ENCODE data around the gene SPDYE5. TPM values are rescaled to one million over a fixed set of nuclear protein-coding genes. Genes with fewer than 3 reads are reported as not detected.
"Not testable (repeated sequence)": the region's sequence is repeated elsewhere in the genome, so short reads cannot be mapped to it uniquely, and the experiment has no call there.

SPDYE5 gene, protein sequence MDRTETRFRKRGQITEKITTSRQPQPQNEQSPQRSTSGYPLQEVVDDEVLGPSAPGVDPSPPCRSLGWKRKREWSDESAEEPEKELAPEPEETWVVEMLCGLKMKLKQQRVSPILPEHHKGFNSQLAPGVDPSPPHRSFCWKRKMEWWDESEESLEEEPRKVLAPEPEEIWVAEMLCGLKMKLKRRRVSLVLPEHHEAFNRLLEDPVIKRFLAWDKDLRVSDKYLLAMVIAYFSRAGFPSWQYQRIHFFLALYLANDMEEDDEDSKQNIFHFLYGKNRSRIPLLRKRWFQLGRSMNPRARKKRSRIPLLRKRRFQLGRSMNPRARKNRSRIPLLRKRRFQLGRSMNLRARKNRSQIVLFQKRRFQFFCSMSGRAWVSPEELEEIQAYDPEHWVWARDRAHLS
- not detected for total RNA-seq

DNA sequence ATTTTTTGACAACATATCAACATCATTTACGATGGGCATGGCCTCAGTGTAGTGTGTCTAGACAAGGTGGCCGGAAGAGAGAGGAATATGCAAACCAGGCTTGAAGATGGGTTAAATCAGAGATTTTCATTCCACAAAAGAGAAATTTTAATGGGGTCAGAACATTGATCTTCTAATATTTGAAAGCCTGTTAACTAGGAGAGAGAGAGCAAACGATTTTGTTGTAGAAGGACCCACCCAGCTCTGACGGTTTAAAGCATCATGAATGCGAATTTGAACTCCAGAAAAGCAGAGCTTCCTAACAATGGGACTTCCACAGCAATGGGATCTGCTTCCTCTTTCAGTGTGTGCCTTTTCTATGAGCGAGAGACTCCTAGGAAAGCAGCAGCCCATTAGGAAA lies at the start of gene SPDYE5:
Gene SPDYE5 (plus strand): TSS at position 301 of the 400 bp plus-strand sequence. CDS start 1,728 bp downstream, outside the sequence.
- H3K4me1 ChIP-seq (ENCODE audit: control insufficient read depth in 3 of 3, insufficient read depth in 3 of 3, low read length in 3 of 3); H3K9me3 ChIP-seq (ENCODE audit: control insufficient read depth in 3 of 3, low read length in 3 of 3); H3K27me3 ChIP-seq (ENCODE audit: control insufficient read depth in 3 of 3, insufficient read depth in 3 of 3, low read length in 3 of 3); H3K36me3 ChIP-seq (ENCODE audit: control insufficient read depth in 3 of 3, insufficient read depth in 3 of 3, low read length in 3 of 3); H3K4me3 ChIP-seq (ENCODE audit: low read length in 3 of 3); H3K9ac ChIP-seq (ENCODE audit: low read depth in 1 of 3, low read length in 3 of 3); H3K27ac ChIP-seq (ENCODE audit: low read depth, low read length): not testable (repeated sequence)

DNA sequence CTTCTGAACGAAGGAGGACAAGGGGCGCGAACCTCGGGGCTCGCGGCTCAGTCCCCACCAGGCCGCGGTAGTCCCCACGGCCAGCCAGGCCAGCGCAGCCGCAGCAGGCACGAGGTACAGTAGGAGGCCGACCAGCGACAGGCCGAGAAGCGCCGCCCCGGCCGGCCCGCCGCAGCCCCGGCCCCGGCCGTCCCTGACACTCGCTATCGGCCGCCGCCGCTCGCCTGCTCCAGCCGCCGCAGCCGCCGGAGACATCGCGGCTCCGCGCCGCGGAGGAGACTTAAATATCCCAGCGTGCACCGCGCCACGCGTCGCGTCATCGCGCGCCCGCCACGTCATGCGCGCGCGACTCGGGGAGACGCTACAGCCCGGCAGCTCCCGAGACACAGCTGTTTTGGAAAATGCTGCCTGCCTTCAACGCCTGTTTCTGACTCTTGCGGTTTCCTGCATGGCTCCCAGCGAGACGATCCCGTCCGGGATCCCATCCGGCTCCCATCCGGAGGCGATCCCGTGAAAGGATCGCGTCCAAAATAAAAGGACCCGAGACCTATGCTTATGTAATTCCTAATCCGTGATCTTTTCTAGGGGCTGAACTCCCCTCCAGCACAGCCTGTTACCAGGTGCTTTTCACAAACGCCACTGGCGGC lies 49.5 kb upstream of the SPDYE5 start:
- not testable (repeated sequence) for H3K9me3 ChIP-seq (ENCODE audit: control insufficient read depth in 3 of 3, low read length in 3 of 3); H3K4me1 ChIP-seq (ENCODE audit: control insufficient read depth in 3 of 3, insufficient read depth in 3 of 3, low read length in 3 of 3); H3K27me3 ChIP-seq (ENCODE audit: control insufficient read depth in 3 of 3, insufficient read depth in 3 of 3, low read length in 3 of 3)
- H3K27ac ChIP-seq (ENCODE audit: low read depth, low read length): peak overlapping the region; percentile 81
- peak overlapping the region; percentile 68 to 81 (median 80) for H3K9ac ChIP-seq (ENCODE audit: low read depth in 1 of 3, low read length in 3 of 3)
- H3K36me3 ChIP-seq (ENCODE audit: control insufficient read depth in 3 of 3, insufficient read depth in 3 of 3, low read length in 3 of 3): peaks cover 13 to 25% (median 19%) of the 10 kb centered on the region in 3 donors
- peak overlapping the region; percentile 61 to 77 (median 72) for H3K4me3 ChIP-seq (ENCODE audit: low read length in 3 of 3)

DNA sequence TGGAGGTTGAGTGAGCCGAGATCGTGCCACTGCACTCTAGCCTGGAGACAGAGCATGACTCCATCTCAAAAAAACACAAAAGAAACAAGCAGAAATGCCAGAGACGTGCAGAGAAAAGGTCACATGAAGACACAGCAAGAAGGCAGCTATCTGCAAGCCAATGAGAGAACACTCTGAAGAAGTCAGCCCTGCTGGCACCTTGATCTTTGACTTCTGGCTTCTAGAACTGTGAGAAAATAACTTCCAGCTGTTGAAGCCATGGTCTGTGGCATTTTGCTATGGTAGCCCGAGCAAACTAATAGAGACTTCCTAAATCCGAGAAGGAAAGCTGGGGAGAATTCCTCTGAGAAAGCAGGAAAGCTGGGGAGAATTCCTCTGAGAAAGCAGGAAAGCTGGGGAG lies 42.2 kb upstream of the SPDYE5 start:
- not testable (repeated sequence) for H3K36me3 ChIP-seq (ENCODE audit: control insufficient read depth in 3 of 3, insufficient read depth in 3 of 3, low read length in 3 of 3); H3K9me3 ChIP-seq (ENCODE audit: control insufficient read depth in 3 of 3, low read length in 3 of 3); H3K27me3 ChIP-seq (ENCODE audit: control insufficient read depth in 3 of 3, insufficient read depth in 3 of 3, low read length in 3 of 3); H3K4me1 ChIP-seq (ENCODE audit: control insufficient read depth in 3 of 3, insufficient read depth in 3 of 3, low read length in 3 of 3); H3K4me3 ChIP-seq (ENCODE audit: low read length in 3 of 3); H3K9ac ChIP-seq (ENCODE audit: low read depth in 1 of 3, low read length in 3 of 3); H3K27ac ChIP-seq (ENCODE audit: low read depth, low read length)

DNA sequence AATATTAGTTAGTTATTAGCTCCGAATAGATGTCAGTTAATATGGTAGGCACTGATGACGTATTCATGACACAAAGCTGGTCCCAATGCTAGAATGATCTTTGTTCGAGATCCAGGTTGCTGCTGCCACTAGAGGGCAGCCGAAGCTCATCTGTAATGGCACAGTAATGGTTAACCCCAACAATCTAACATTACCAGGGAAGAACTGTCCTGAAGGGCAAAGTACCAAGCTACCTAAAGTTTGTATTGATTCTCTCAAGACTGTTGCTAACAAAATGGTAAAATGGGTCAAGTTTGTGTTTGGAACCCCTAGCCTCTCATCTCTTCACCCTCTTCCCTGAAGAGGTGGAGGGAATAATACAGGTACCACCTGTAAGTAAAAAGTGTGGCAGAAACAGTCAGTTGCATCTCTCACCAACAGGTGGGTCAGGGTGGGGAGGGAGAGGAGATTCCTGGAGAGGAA lies 39.6 kb upstream of the SPDYE5 start:
- not testable (repeated sequence) for H3K27ac ChIP-seq (ENCODE audit: low read depth, low read length); H3K9ac ChIP-seq (ENCODE audit: low read depth in 1 of 3, low read length in 3 of 3); H3K9me3 ChIP-seq (ENCODE audit: control insufficient read depth in 3 of 3, low read length in 3 of 3); H3K27me3 ChIP-seq (ENCODE audit: control insufficient read depth in 3 of 3, insufficient read depth in 3 of 3, low read length in 3 of 3); H3K36me3 ChIP-seq (ENCODE audit: control insufficient read depth in 3 of 3, insufficient read depth in 3 of 3, low read length in 3 of 3); H3K4me3 ChIP-seq (ENCODE audit: low read length in 3 of 3); H3K4me1 ChIP-seq (ENCODE audit: control insufficient read depth in 3 of 3, insufficient read depth in 3 of 3, low read length in 3 of 3)

DNA sequence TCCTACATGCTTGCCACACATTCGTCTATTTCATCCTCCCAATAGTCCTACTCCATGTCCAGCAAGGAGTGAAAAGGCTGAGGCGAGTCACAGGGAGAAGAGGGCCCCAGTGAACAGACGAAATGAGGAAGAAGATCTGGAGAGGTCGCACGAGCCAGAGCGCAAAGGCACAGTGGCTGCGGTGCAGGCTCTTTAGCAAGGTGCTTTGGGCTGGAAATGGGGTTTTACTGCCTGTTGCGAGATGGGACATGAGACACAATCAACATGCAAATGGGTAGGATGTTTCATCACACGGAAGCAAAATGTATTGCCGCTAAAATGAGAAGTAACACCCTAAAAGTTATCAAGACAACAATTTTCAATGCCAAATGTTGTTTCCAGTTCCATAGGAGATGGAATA lies 35.7 kb upstream of the SPDYE5 start:
- H3K36me3 ChIP-seq (ENCODE audit: control insufficient read depth in 3 of 3, insufficient read depth in 3 of 3, low read length in 3 of 3); H3K27me3 ChIP-seq (ENCODE audit: control insufficient read depth in 3 of 3, insufficient read depth in 3 of 3, low read length in 3 of 3); H3K9ac ChIP-seq (ENCODE audit: low read depth in 1 of 3, low read length in 3 of 3); H3K27ac ChIP-seq (ENCODE audit: low read depth, low read length); H3K4me1 ChIP-seq (ENCODE audit: control insufficient read depth in 3 of 3, insufficient read depth in 3 of 3, low read length in 3 of 3); H3K9me3 ChIP-seq (ENCODE audit: control insufficient read depth in 3 of 3, low read length in 3 of 3); H3K4me3 ChIP-seq (ENCODE audit: low read length in 3 of 3): not testable (repeated sequence)

DNA sequence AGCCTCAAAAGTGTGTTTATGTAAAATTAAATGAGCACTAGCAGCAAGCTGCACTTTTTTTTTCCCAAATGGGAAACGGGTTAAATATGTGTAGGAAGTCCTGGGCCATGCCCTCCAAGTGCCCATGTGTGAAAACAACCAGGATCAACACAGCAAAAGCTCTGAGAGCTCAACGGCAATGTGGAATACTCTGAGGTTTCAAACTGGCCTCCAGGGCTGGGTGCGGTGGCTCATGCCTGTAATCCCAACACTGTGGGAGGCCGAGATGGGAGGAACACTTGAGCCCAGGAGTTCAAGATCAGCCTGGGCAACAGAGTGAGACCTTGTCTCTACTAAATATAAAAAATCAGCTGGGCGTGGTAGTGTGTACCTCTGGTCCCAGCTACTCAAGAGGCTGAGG lies 34.1 kb upstream of the SPDYE5 start:
- not testable (repeated sequence) for H3K9me3 ChIP-seq (ENCODE audit: control insufficient read depth in 3 of 3, low read length in 3 of 3); H3K9ac ChIP-seq (ENCODE audit: low read depth in 1 of 3, low read length in 3 of 3); H3K27me3 ChIP-seq (ENCODE audit: control insufficient read depth in 3 of 3, insufficient read depth in 3 of 3, low read length in 3 of 3); H3K36me3 ChIP-seq (ENCODE audit: control insufficient read depth in 3 of 3, insufficient read depth in 3 of 3, low read length in 3 of 3); H3K27ac ChIP-seq (ENCODE audit: low read depth, low read length); H3K4me3 ChIP-seq (ENCODE audit: low read length in 3 of 3); H3K4me1 ChIP-seq (ENCODE audit: control insufficient read depth in 3 of 3, insufficient read depth in 3 of 3, low read length in 3 of 3)

DNA sequence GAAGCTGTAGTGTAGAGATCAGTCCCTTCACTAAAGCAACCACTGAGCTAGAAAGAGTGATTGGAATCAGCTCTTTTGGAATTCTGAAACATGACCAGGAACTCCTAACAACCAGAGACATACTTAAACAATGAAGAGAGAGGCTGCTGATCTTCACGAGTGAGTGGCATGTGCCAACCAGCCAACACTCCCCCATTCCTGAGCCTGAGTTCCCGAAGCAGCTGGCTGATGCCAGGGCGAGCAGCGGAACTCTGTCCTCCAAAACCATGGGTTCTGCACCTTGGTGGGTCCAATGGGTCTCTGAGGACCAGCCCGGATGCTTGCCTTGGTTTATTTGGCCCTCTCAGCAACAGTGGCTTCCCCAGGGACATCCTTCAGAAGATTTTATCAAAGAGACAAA lies 31.6 kb upstream of the SPDYE5 start:
- not testable (repeated sequence) for H3K9me3 ChIP-seq (ENCODE audit: control insufficient read depth in 3 of 3, low read length in 3 of 3)

DNA sequence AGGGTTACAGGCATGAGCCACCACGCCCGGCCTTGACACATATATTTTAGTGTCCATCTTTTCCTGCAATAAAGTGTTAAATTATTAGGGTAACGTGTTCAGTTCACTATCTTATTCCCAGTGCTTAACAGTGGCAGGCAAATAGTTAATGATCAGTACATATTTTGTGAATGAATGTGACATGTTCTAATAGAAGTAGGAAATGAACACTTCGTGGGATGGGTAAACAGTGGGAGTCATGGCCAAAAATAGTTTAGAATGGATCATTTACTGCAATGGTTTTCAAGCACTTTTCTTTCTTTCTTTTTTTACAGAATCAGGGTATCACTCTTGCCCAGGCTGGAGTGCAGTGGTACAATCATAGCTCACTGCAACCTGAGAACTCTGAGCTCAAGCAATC lies 22.0 kb upstream of the SPDYE5 start:
- H3K9me3 ChIP-seq (ENCODE audit: control insufficient read depth in 3 of 3, low read length in 3 of 3); H3K9ac ChIP-seq (ENCODE audit: low read depth in 1 of 3, low read length in 3 of 3); H3K36me3 ChIP-seq (ENCODE audit: control insufficient read depth in 3 of 3, insufficient read depth in 3 of 3, low read length in 3 of 3); H3K27me3 ChIP-seq (ENCODE audit: control insufficient read depth in 3 of 3, insufficient read depth in 3 of 3, low read length in 3 of 3); H3K27ac ChIP-seq (ENCODE audit: low read depth, low read length); H3K4me3 ChIP-seq (ENCODE audit: low read length in 3 of 3); H3K4me1 ChIP-seq (ENCODE audit: control insufficient read depth in 3 of 3, insufficient read depth in 3 of 3, low read length in 3 of 3): not testable (repeated sequence)

More for the DNA sequence above, 31.6 kb upstream of the SPDYE5 start:
- not testable (repeated sequence) for H3K9ac ChIP-seq (ENCODE audit: low read depth in 1 of 3, low read length in 3 of 3); H3K4me3 ChIP-seq (ENCODE audit: low read length in 3 of 3); H3K27ac ChIP-seq (ENCODE audit: low read depth, low read length); H3K36me3 ChIP-seq (ENCODE audit: control insufficient read depth in 3 of 3, insufficient read depth in 3 of 3, low read length in 3 of 3); H3K4me1 ChIP-seq (ENCODE audit: control insufficient read depth in 3 of 3, insufficient read depth in 3 of 3, low read length in 3 of 3); H3K27me3 ChIP-seq (ENCODE audit: control insufficient read depth in 3 of 3, insufficient read depth in 3 of 3, low read length in 3 of 3)

DNA sequence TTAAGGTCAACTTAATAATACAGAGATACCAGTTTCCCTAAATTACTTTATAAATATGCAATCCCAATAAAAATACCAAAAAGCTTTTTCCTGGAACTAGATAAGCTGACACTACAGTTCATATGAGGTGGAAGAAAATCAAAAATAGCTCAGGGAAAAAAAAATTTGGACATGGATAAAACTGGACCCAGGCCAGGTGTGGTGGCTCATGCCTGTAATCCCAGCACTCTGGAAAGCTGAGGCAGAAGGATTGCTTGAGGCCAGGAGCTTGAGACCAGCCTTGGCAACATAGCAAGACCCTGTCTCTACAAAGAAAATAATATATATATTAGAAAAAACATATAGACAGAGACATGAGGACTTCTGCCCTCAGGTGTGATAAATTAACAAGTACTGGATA lies 14.7 kb upstream of the SPDYE5 start:
- H3K9ac ChIP-seq (ENCODE audit: low read depth in 1 of 3, low read length in 3 of 3); H3K9me3 ChIP-seq (ENCODE audit: control insufficient read depth in 3 of 3, low read length in 3 of 3); H3K4me3 ChIP-seq (ENCODE audit: low read length in 3 of 3); H3K27me3 ChIP-seq (ENCODE audit: control insufficient read depth in 3 of 3, insufficient read depth in 3 of 3, low read length in 3 of 3); H3K27ac ChIP-seq (ENCODE audit: low read depth, low read length); H3K36me3 ChIP-seq (ENCODE audit: control insufficient read depth in 3 of 3, insufficient read depth in 3 of 3, low read length in 3 of 3); H3K4me1 ChIP-seq (ENCODE audit: control insufficient read depth in 3 of 3, insufficient read depth in 3 of 3, low read length in 3 of 3): not testable (repeated sequence)

DNA sequence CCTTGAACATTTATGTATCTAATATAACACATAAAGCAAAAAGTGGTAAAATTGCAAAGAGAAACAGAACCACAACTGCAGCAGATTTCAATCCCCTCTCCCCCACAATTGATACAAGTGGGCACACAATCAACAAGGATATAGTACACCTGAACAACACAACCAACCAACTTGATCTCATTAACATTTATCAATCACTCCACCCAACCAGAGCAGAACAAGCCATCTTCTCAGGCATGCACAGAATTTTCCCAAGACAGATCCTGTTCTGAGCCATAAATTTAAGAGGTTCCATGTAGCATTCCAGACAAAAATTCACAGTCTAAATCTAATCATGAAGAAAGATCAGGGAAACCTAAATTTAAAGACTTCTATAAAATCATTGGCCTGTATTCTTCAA lies 11.8 kb upstream of the SPDYE5 start:
- H3K9ac ChIP-seq (ENCODE audit: low read depth in 1 of 3, low read length in 3 of 3); H3K27me3 ChIP-seq (ENCODE audit: control insufficient read depth in 3 of 3, insufficient read depth in 3 of 3, low read length in 3 of 3); H3K4me1 ChIP-seq (ENCODE audit: control insufficient read depth in 3 of 3, insufficient read depth in 3 of 3, low read length in 3 of 3); H3K27ac ChIP-seq (ENCODE audit: low read depth, low read length); H3K36me3 ChIP-seq (ENCODE audit: control insufficient read depth in 3 of 3, insufficient read depth in 3 of 3, low read length in 3 of 3); H3K4me3 ChIP-seq (ENCODE audit: low read length in 3 of 3); H3K9me3 ChIP-seq (ENCODE audit: control insufficient read depth in 3 of 3, low read length in 3 of 3): not testable (repeated sequence)
